Spleen (tissue), 7 donors: ENCODE results near the gene MGMT.

Source experiments
- CTCF ChIP-seq, 11 experiments: fragments of 200-600 bp in 7 of 11; fragments of 450-650 bp in 4 of 11; sonication (generic) in 4 of 11; IDR thresholded peaks in 8 of 11; conservative IDR thresholded peaks in 3 of 11; 1 replicate in 7 of 11; 2 replicates in 4 of 11; pipeline versions ENCODE4 v1.4.0 to v1.8.0; 2016 to 2021; ENCODE audit warnings: antibody characterized with exemption in 11 of 11, inconsistent platforms in 4 of 11, mild to moderate bottlenecking in 1 of 11
- POLR2A ChIP-seq, 3 donors: fragments of 450-650 bp; IDR thresholded peaks; one replicate each; pipeline ENCODE4 v1.5.1; 2017; ENCODE audit warnings: antibody characterized with exemption in 3 of 3, mild to moderate bottlenecking in 1 of 3
- donor health status: DM: no; HTN: no; CAD: no; lungs with moderate emphysema.
- donor health status: DM: no; HTN: no; CAD: no.
- donor health status: DM: no; HTN: no; CAD: no.

GRCh38 chr10:129679207-129679606, 212.2 kb downstream of the MGMT start:
- TF ChIP-seq CTCF (IDR thresholded peaks at IDR 0.05 in 8 of 11, conservative IDR thresholded peaks at IDR 0.05 in 3 of 11) = no peak
- no peak for TF ChIP-seq POLR2A (IDR thresholded peaks at IDR 0.05)
